Measurements from ENCODE around the gene DUSP16.
A peak's percentile ranks its signal among the peaks of the same experiment; 100 is the strongest.

Gene DUSP16

GRCh38 chr12:12440784-12441428 is 121.8 kb downstream of the DUSP16 start:
- DNase-seq (ENCODE audit: low spot score): no peak

GRCh38 chr12:12439636-12440035 is 123.0 kb downstream of the DUSP16 start:
- DNase-seq (ENCODE audit: low spot score): peak; percentile 86

GRCh38 chr12:12436831-12437345 is 125.8 kb downstream of the DUSP16 start:
- DNase-seq (ENCODE audit: low spot score): no peak

- no peak for DNase-seq (ENCODE audit: low spot score)
Measured at GRCh38 chr12:12433203-12433731, 129.4 kb downstream of the DUSP16 start.

- no peak for DNase-seq (ENCODE audit: low spot score)
Measured at GRCh38 chr12:12432364-12432763, 130.3 kb downstream of the DUSP16 start.

GRCh38 chr12:12428961-12429657 is 133.6 kb downstream of the DUSP16 start:
- no peak for DNase-seq (ENCODE audit: low spot score)

- DNase-seq (ENCODE audit: low spot score): no peak
Measured at GRCh38 chr12:12428047-12428446, 134.6 kb downstream of the DUSP16 start.

- DNase-seq (ENCODE audit: low spot score): no peak
Measured at GRCh38 chr12:12427568-12427967, 135.1 kb downstream of the DUSP16 start.

- DNase-seq (ENCODE audit: low spot score): no peak
Measured at GRCh38 chr12:12425616-12426015, 137.0 kb downstream of the DUSP16 start.

- DNase-seq (ENCODE audit: low spot score): no peak
Measured at GRCh38 chr12:12425001-12425400, 137.7 kb downstream of the DUSP16 start.

Data from RKO (cell line).